SH-SY5Y (cell line): ENCODE data around the gene SLIT1.

Source experiments
- GATA2 ChIP-seq: IDR thresholded peaks from 2 replicates; pipeline ENCODE4 v1.6.1; 2011; ENCODE audit warnings: mild to moderate bottlenecking, low read depth, low read length
- GATA3 ChIP-seq: IDR thresholded peaks from 2 replicates; pipeline ENCODE4 v1.6.1; 2011; ENCODE audit warnings: low read depth, mild to moderate bottlenecking, low read length, moderate library complexity

DNA sequence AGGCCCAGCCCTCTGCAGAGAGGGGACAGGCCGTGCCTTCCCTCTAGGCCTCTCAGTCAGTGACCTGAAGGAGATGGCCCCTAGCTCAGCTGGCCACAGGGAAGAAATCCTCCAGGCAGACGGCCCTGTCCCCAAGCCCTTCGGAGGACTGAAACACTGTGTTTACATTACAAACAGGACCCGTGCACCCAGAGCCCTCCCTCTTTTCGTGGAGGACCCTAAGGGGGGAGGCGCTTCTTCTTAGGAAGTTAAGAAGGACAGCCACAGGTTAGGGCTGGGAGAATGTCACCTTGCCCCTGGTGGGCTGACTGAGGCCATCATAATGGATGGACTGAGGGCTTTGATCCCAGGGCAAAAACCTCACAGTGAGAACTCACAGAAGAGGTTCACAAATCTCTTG, 154.9 kb downstream of the SLIT1 start:
- TF ChIP-seq GATA2: no peak
- TF ChIP-seq GATA3: no peak
